HepG2 (cell line): ENCODE data around the gene RGMA. TPM values are rescaled to one million over a fixed set of nuclear protein-coding genes. Genes with fewer than 3 reads are reported as not detected.

Experiments
- AGO2 ChIP-seq: fragments of 200-400 bp; formaldehyde crosslinking; optimal IDR thresholded peaks from 2 replicates; pipeline ENCODE3; 2017; ENCODE audit warnings: mild to moderate bottlenecking, low read depth, low read length, moderate library complexity
- CBX5 ChIP-seq: sonication (generic); formaldehyde crosslinking; IDR thresholded peaks from 2 replicates; pipeline ENCODE4 v1.4.0; 2020; ENCODE audit warnings: missing genetic modification reagents, borderline replicate concordance
- HIVEP1 ChIP-seq: sonication (generic); formaldehyde crosslinking; IDR thresholded peaks from 2 replicates; pipeline ENCODE4 v1.4.0; 2020; ENCODE audit warnings: mild to moderate bottlenecking, missing genetic modification reagents
- KLF16 ChIP-seq, 2 experiments: sonication (generic) in 1 of 2; formaldehyde crosslinking in 1 of 2; IDR thresholded peaks; 2 replicates each; pipeline versions ENCODE4 v1.6.1 to v1.8.0; 2016 to 2023; ENCODE audit warnings: missing genetic modification reagents in 2 of 2, missing compliant biosample characterization in 1 of 2
- MAZ ChIP-seq, 2 experiments: sonication (generic) in 1 of 2; formaldehyde crosslinking in 1 of 2; IDR thresholded peaks; 2 replicates each; pipeline versions ENCODE4 v1.5.0 to v1.6.1; 2012 to 2020; ENCODE audit warnings: low read depth in 2 of 2, mild to moderate bottlenecking in 2 of 2, borderline replicate concordance in 1 of 2, improper control_type of control experiment in 1 of 2, low read length in 1 of 2, missing genetic modification reagents in 1 of 2, moderate library complexity in 1 of 2
- NFE2L1 ChIP-seq: sonication (generic); formaldehyde crosslinking; IDR thresholded peaks from 2 replicates; pipeline ENCODE4 v1.4.0; 2020; ENCODE audit warnings: missing genetic modification reagents, mild to moderate bottlenecking, borderline replicate concordance
- PRDM4 ChIP-seq: sonication (generic); formaldehyde crosslinking; IDR thresholded peaks from 2 replicates; pipeline ENCODE4 v1.9.0; 2021; ENCODE audit warnings: missing genetic modification reagents, borderline replicate concordance
- SALL1 ChIP-seq: sonication (generic); formaldehyde crosslinking; IDR thresholded peaks from 2 replicates; pipeline ENCODE4 v1.8.0; 2022; ENCODE audit warnings: mild to moderate bottlenecking, missing genetic modification reagents
- SAP130 ChIP-seq: IDR thresholded peaks from 2 replicates; pipeline ENCODE4 v1.6.1; 2016; ENCODE audit warnings: low read depth
- STAG1 ChIP-seq: sonication (generic); formaldehyde crosslinking; IDR thresholded peaks from 2 replicates; pipeline ENCODE4 v1.4.0; 2020; ENCODE audit warnings: missing genetic modification reagents
- TP53 ChIP-seq: sonication (generic); formaldehyde crosslinking; conservative IDR thresholded peaks from 2 replicates; pipeline ENCODE4 v1.4.0; 2020; ENCODE audit warnings: missing genetic modification reagents
- ZNF138 ChIP-seq: sonication (generic); formaldehyde crosslinking; IDR thresholded peaks from 2 replicates; pipeline ENCODE4 v1.5.0; 2020; ENCODE audit warnings: mild to moderate bottlenecking, low read depth, missing genetic modification reagents
- ZNF276 ChIP-seq: sonication (generic); formaldehyde crosslinking; IDR thresholded peaks from 2 replicates; pipeline ENCODE4 v1.4.0; 2020; ENCODE audit warnings: mild to moderate bottlenecking, low read depth, missing genetic modification reagents
- ZNF878 ChIP-seq: sonication (generic); formaldehyde crosslinking; IDR thresholded peaks from 2 replicates; pipeline ENCODE4 v1.8.1; 2023; ENCODE audit warnings: mild to moderate bottlenecking, missing genetic modification reagents, moderate library complexity
- polyA plus RNA-seq, 8 experiments: library from polyadenylated mRNA; depleted of rRNA in 3 of 8; stranded (reverse) in 7 of 8; unstranded in 1 of 8; fragments of >200 nt; fragmentation: Illumina TruSeq in 4 of 8; extraction: Trizol in 4 of 8; gene quantifications; 2 replicates each; pipeline versions ENCODE4 v1.2.1 to v1.2.3, GENCODE V29; 2011 to 2016; ENCODE audit warnings: low read depth in 4 of 8, missing spikeins in 1 of 8, mixed read lengths in 1 of 8; ENCODE audit not compliant: insufficient read depth in 1 of 8
- total RNA-seq, 5 experiments: library from RNA; depleted of rRNA; stranded (reverse); fragments of >200 nt; fragmentation: Illumina TruSeq; extraction: Trizol; gene quantifications; 2 replicates each; pipeline ENCODE4 v1.2.3, GENCODE V29; 2016; ENCODE audit warnings: low read depth in 1 of 5
- TF ChIP-seq, protein P1 (sequence below): sonication (generic); formaldehyde crosslinking; IDR thresholded peaks from 2 replicates; pipeline ENCODE4 v1.4.0; 2020; ENCODE audit warnings: mild to moderate bottlenecking, missing genetic modification reagents
- TF ChIP-seq, protein P2 (sequence below): sonication (generic); formaldehyde crosslinking; IDR thresholded peaks from 2 replicates; pipeline ENCODE4 v1.5.1; 2020; ENCODE audit warnings: mild to moderate bottlenecking, missing genetic modification reagents, moderate library complexity
- TF ChIP-seq, protein P3 (sequence below): sonication (generic); formaldehyde crosslinking; IDR thresholded peaks from 2 replicates; pipeline ENCODE4 v1.5.1; 2020; ENCODE audit warnings: missing genetic modification reagents, mild to moderate bottlenecking, borderline replicate concordance

RGMA gene
- total and polyA plus RNA-seq, 2 of the 13 experiments (the other 11 are each of a cell fraction or from before 2014, with no cell fraction given): not detected

DNA sequence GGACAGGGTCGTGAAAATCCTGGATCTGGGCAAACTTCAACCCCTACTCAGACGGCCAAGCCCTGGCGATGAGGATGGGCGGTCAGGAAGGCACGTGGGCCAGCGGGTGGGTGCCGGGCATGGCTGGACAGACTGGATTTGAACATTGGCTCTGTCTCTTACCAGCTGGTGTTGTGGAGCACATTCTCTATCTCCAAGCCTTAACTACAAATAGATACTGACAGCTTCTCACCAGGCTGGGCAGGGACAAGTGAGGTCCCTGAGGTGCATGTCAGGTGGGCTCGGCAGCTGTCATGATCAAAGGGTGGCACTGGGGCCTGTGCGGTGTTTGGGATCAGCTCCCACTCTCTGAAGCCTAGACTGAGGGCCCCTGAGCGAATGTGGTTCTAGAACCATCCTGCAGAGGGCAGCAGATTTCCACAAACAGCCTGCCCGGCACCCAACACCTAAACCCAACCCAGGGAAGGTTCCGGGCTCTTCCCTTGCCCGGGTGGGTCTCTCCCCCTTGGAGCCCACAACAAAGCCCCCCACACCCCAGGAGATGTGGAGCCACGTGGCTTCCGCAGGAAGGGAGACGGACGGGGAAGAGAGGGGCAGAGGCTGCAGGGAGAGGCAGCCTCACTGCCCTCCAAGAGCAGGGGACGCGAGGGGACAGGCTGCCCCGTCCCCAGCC is 58.4 kb downstream of the RGMA start (continued):
- TF ChIP-seq ZNF276 (CRISPR knock-in tag) (no peak), AGO2 (peak; percentile 9), KLF16 (CRISPR knock-in tag; IDR thresholded peaks at IDR 0.05) (0 out of 4 replicates have a peak, but pooled peaks of 1 of the 2 experiments have one; percentile 40), STAG1 (CRISPR knock-in tag) (peak; percentile 96), PRDM4 (CRISPR knock-in tag) (no peak), SALL1 (CRISPR knock-in tag) (peak; percentile 42; the same call in 1 of the 2 replicates), TP53 (CRISPR knock-in tag) (no peak), SAP130 (CRISPR knock-in tag) (peak; percentile 9; the same call in 1 of the 2 replicates), CBX5 (CRISPR knock-in tag) (0 out of 2 replicates have a peak, but pooled peaks have one; percentile 11), MAZ (IDR thresholded peaks at IDR 0.05; ENCODE audit: borderline replicate concordance, low read depth, low read length) (no peak), MAZ (CRISPR knock-in tag; IDR thresholded peaks at IDR 0.05; ENCODE audit: low read depth) (peak; percentile 42; the same call in 1 of the 2 replicates), HIVEP1 (CRISPR knock-in tag) (no peak), ZNF878 (no peak), NFE2L1 (CRISPR knock-in tag) (no peak), ZNF138 (CRISPR knock-in tag) (0 out of 2 replicates have a peak, but pooled peaks have one; percentile 49)
- TF ChIP-seq, protein P1, sequence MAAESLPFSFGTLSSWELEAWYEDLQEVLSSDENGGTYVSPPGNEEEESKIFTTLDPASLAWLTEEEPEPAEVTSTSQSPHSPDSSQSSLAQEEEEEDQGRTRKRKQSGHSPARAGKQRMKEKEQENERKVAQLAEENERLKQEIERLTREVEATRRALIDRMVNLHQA: no peak
- TF ChIP-seq, protein P2, sequence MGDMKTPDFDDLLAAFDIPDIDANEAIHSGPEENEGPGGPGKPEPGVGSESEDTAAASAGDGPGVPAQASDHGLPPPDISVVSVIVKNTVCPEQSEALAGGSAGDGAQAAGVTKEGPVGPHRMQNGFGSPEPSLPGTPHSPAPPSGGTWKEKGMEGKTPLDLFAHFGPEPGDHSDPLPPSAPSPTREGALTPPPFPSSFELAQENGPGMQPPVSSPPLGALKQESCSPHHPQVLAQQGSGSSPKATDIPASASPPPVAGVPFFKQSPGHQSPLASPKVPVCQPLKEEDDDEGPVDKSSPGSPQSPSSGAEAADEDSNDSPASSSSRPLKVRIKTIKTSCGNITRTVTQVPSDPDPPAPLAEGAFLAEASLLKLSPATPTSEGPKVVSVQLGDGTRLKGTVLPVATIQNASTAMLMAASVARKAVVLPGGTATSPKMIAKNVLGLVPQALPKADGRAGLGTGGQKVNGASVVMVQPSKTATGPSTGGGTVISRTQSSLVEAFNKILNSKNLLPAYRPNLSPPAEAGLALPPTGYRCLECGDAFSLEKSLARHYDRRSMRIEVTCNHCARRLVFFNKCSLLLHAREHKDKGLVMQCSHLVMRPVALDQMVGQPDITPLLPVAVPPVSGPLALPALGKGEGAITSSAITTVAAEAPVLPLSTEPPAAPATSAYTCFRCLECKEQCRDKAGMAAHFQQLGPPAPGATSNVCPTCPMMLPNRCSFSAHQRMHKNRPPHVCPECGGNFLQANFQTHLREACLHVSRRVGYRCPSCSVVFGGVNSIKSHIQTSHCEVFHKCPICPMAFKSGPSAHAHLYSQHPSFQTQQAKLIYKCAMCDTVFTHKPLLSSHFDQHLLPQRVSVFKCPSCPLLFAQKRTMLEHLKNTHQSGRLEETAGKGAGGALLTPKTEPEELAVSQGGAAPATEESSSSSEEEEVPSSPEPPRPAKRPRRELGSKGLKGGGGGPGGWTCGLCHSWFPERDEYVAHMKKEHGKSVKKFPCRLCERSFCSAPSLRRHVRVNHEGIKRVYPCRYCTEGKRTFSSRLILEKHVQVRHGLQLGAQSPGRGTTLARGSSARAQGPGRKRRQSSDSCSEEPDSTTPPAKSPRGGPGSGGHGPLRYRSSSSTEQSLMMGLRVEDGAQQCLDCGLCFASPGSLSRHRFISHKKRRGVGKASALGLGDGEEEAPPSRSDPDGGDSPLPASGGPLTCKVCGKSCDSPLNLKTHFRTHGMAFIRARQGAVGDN (CRISPR knock-in tag): peak; percentile 41
- TF ChIP-seq, protein P3, sequence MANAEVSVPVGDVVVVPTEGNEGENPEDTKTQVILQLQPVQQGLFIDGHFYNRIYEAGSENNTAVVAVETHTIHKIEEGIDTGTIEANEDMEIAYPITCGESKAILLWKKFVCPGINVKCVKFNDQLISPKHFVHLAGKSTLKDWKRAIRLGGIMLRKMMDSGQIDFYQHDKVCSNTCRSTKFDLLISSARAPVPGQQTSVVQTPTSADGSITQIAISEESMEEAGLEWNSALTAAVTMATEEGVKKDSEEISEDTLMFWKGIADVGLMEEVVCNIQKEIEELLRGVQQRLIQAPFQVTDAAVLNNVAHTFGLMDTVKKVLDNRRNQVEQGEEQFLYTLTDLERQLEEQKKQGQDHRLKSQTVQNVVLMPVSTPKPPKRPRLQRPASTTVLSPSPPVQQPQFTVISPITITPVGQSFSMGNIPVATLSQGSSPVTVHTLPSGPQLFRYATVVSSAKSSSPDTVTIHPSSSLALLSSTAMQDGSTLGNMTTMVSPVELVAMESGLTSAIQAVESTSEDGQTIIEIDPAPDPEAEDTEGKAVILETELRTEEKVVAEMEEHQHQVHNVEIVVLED (CRISPR knock-in tag): 0 out of 2 replicates have a peak, but pooled peaks have one; percentile 21
